Psoas muscle (tissue), 8 donors: ENCODE measurements around the gene SARS1. TPM values are rescaled to one million over a fixed set of nuclear protein-coding genes. Genes with fewer than 3 reads are reported as not detected.

Experiments
- ATAC-seq, 4 donors: fragments of 200-7000 bp; cut with Tn5 transposase; one replicate each; pipeline ENCODE4 v1.9.1; 2020; ENCODE audit warnings: moderate library complexity in 3 of 4, mild to moderate bottlenecking in 2 of 4
- DNase-seq, 2 donors: peaks; one replicate each; pipeline ENCODE4 v3.0.0-alpha.2; 2020
- H3K27ac ChIP-seq: fragments of 200-600 bp; one replicate; pipeline ENCODE4 v1.8.0; 2022
- H3K27me3 ChIP-seq, 3 donors: fragments of 200-600 bp in 1 of 3; one replicate each; pipeline versions ENCODE4 v1.6.1 to v1.8.0; 2013 to 2022; ENCODE audit warnings: low read length in 2 of 3, mild to moderate bottlenecking in 2 of 3, moderate library complexity in 1 of 3; ENCODE audit not compliant: insufficient read depth in 3 of 3
- H3K36me3 ChIP-seq, 2 donors: fragments of 200-600 bp in 1 of 2; one replicate each; pipeline versions ENCODE4 v1.6.1 to v1.8.0; 2013 to 2022; ENCODE audit warnings: low read depth in 1 of 2, mild to moderate bottlenecking in 1 of 2, moderate library complexity in 1 of 2; ENCODE audit not compliant: insufficient read depth in 1 of 2
- H3K4me1 ChIP-seq: fragments of 200-600 bp; one replicate; pipeline ENCODE4 v1.8.0; 2022
- H3K4me3 ChIP-seq: fragments of 200-600 bp; one replicate; pipeline ENCODE4 v1.8.0; 2022; ENCODE audit warnings: mild to moderate bottlenecking
- H3K9me3 ChIP-seq: fragments of 200-600 bp; one replicate; pipeline ENCODE4 v1.8.0; 2022
- CTCF ChIP-seq: fragments of 200-600 bp; IDR thresholded peaks from one replicate; pipeline ENCODE4 v1.8.0; 2022; ENCODE audit warnings: antibody characterized with exemption
- WGBS, 3 donors: extraction: QIAGEN DNeasy Blood & Tissue Kit; methylation state at CpG; one replicate each; pipeline versions ENCODE4 v1.1.6 to v1.1.7; 2013; 5-methylcytosine and 5-hydroxymethylcytosine counted together
- intact Hi-C, 2 donors: fragments of 100-400 bp; cut with DNase I; formaldehyde crosslinking; loops; one replicate each; pipeline versions ENCODE4 v1.11.0 to v1.14.2; 2022
- polyA plus RNA-seq, 3 donors: library from polyadenylated mRNA; stranded (reverse); fragments of 200-250 nt; gene quantifications; one replicate each; pipeline ENCODE4 v1.2.3, GENCODE V29; 2013
- total RNA-seq, 4 donors: library from RNA; stranded (reverse); fragmentation: NEBNext Ultra II Directional in 2 of 4; extraction: Animal tissue kit (Norgen Biotek cat#: 25700) in 2 of 4; gene quantifications; one replicate each; pipeline versions ENCODE4 v1.2.1 to v1.2.4, GENCODE V29; 2021 to 2023
- donor health status: healthy with polysubstance abuse.
- donor health status: DM: no; HTN: no; CAD: no; lungs with moderate emphysema.
- donor health status: Bipolar disorder and iron deficiency.
- donor health status: healthy.
- donor health status: DM: yes; HTN: yes; CAD: no.
- donor health status: DM: no; HTN: no; CAD: no.
- donor health status: DM: no; HTN: no; CAD: no.
- donor health status: DM: yes; HTN: yes; CAD: no.

Gene SARS1
- total and polyA plus RNA-seq, 7 donors: 76.4 to 155 (median 149) TPM

- Histone ChIP-seq H3K4me1 (no peaks in the 10 kb centered on the region), H3K27ac (no peak overlapping the region), H3K27me3 (no peaks in the 10 kb centered on the region), H3K4me3 (no peak overlapping the region), H3K36me3 (peaks cover 0 to 21% of the 10 kb centered on the region in 2 donors), H3K9me3 (no peaks in the 10 kb centered on the region)
- peak; percentile 91 for TF ChIP-seq CTCF
- ATAC-seq: peak; percentile 85 to 94 (median 91)
- intact Hi-C loops: loop anchor here (5.0 kb wide), 1 partner anchor 134 kb away; the partner anchor contains the start of gene SORT1 (in 2 of the 2)
- 59 to 64% (median 60%) methylated on average over 29 of the region's 29 CpGs for WGBS, 3 donors
- peak; percentile 84 to 90 for DNase-seq
Measured at GRCh38 chr1:109263597-109264378, 50.1 kb downstream of the SARS1 start.

- peaks cover 0 to 16% of the 10 kb centered on the region in 2 donors for H3K36me3 ChIP-seq
- H3K27ac ChIP-seq: no peak overlapping the region
- ATAC-seq (no peak), DNase-seq (peak in 1 of 2 donors; percentile 36)
- H3K27me3 ChIP-seq: no peaks in the 10 kb centered on the region
- WGBS, 3 donors: 74 to 85% (median 76%) methylated on average over 9 of the region's 9 CpGs
- no peak for TF ChIP-seq CTCF
- no peak overlapping the region for H3K4me3 ChIP-seq
- intact Hi-C loops: loop anchor here (5.0 kb wide), 1 partner anchor 133 kb away; the partner anchor contains the start of gene SORT1 (in 2 of the 2)
- H3K4me1 ChIP-seq: no peaks in the 10 kb centered on the region
- H3K9me3 ChIP-seq: no peaks in the 10 kb centered on the region
Measured at GRCh38 chr1:109264379-109264755, 50.6 kb downstream of the SARS1 start.

GRCh38 chr1:109265016-109265415, 51.3 kb downstream of the SARS1 start:
- WGBS, 3 donors: 92 to 98% (median 93%) methylated on average over 4 of the region's 4 CpGs
- H3K9me3 ChIP-seq: no peaks in the 10 kb centered on the region
- peak; percentile 4 to 31 for DNase-seq
- intact Hi-C loops: no loop called here
- H3K4me3 ChIP-seq: no peak overlapping the region
- peaks cover 0 to 21% of the 10 kb centered on the region in 2 donors for H3K36me3 ChIP-seq
- no peaks in the 10 kb centered on the region for H3K4me1 ChIP-seq
- TF ChIP-seq CTCF: no peak
- no peak overlapping the region for H3K27ac ChIP-seq
- no peaks in the 10 kb centered on the region for H3K27me3 ChIP-seq
- ATAC-seq: no peak

GRCh38 chr1:109265741-109266330, 52.1 kb downstream of the SARS1 start:
- H3K36me3 ChIP-seq: peaks cover 0 to 28% of the 10 kb centered on the region in 2 donors
- H3K27ac ChIP-seq: no peak overlapping the region
- no peak overlapping the region for H3K4me3 ChIP-seq
- 91 to 94% (median 94%) methylated on average over 13 of the region's 13 CpGs for WGBS, 3 donors
- no peaks in the 10 kb centered on the region for H3K9me3 ChIP-seq
- no peak for TF ChIP-seq CTCF
- peak; percentile 11 to 41 for DNase-seq
- ATAC-seq: no peak
- H3K27me3 ChIP-seq: no peaks in the 10 kb centered on the region
- no peaks in the 10 kb centered on the region for H3K4me1 ChIP-seq
- intact Hi-C loops: no loop called here
